ENCODE results near the gene RBM33.

RBM33 gene

GRCh38 chr7:155778349-155778748 is 133.9 kb downstream of the RBM33 start:
- no peak for DNase-seq

GRCh38 chr7:155780884-155781283 is 136.4 kb downstream of the RBM33 start:
- no peak for DNase-seq

- DNase-seq: no peak
These were observed 137.0 kb downstream of the RBM33 start for GRCh38 chr7:155781433-155781832.

- DNase-seq: no peak
These were observed 138.0 kb downstream of the RBM33 start for GRCh38 chr7:155782466-155782865.

GRCh38 chr7:155785536-155785935 is 141.1 kb downstream of the RBM33 start:
- DNase-seq: no peak

- DNase-seq: no peak
These were observed 142.0 kb downstream of the RBM33 start for GRCh38 chr7:155786491-155786890.

GRCh38 chr7:155787171-155787851 is 142.8 kb downstream of the RBM33 start:
- no peak for DNase-seq

- no peak for DNase-seq
These were observed 144.1 kb downstream of the RBM33 start for GRCh38 chr7:155788616-155789000.

- DNase-seq: no peak
These were observed 144.7 kb downstream of the RBM33 start for GRCh38 chr7:155789001-155789725.

- DNase-seq: no peak
These were observed 146.2 kb downstream of the RBM33 start for GRCh38 chr7:155790666-155791065.

- DNase-seq: no peak
These were observed 146.8 kb downstream of the RBM33 start for GRCh38 chr7:155791214-155791737.

- DNase-seq: no peak
These were observed 147.4 kb downstream of the RBM33 start for GRCh38 chr7:155791836-155792235.

GRCh38 chr7:155792315-155792960 is 148.0 kb downstream of the RBM33 start:
- no peak for DNase-seq

- no peak for DNase-seq
These were observed 148.6 kb downstream of the RBM33 start for GRCh38 chr7:155792999-155793560.

GRCh38 chr7:155793720-155794119 is 149.3 kb downstream of the RBM33 start:
- no peak for DNase-seq

GRCh38 chr7:155794196-155794595 is 149.7 kb downstream of the RBM33 start:
- DNase-seq: no peak

GRCh38 chr7:155795401-155795800 is 150.9 kb downstream of the RBM33 start:
- no peak for DNase-seq

GRCh38 chr7:155795951-155796350 is 151.5 kb downstream of the RBM33 start:
- DNase-seq: no peak

GRCh38 chr7:155796381-155797261 is 152.2 kb downstream of the RBM33 start:
- DNase-seq: no peak

- DNase-seq: no peak
These were observed 153.1 kb downstream of the RBM33 start for GRCh38 chr7:155797262-155798250.
